CD14-positive monocyte (primary cell): ENCODE results near the gene C9orf72. TPM values are rescaled to one million over a fixed set of nuclear protein-coding genes. Genes with fewer than 3 reads are reported as not detected.

ENCODE experiments used
- DNase-seq, 3 donors: peaks; one replicate each; pipeline ENCODE4 v3.0.0-alpha.2; 2011 to 2022
- H2AFZ ChIP-seq: 2 replicates; pipeline ENCODE4 v1.6.0; 2012; ENCODE audit warnings: mild to moderate bottlenecking, low read depth, low read length, inconsistent platforms; ENCODE audit not compliant: insufficient read depth, poor library complexity, severe bottlenecking
- H3K27ac ChIP-seq, 2 donors: 1 replicate in 1 of 2; 2 replicates in 1 of 2; pipeline ENCODE4 v1.5.1; 2012 to 2013; ENCODE audit warnings: low read length in 2 of 2, control low read depth in 1 of 2, inconsistent platforms in 1 of 2, low read depth in 1 of 2, mild to moderate bottlenecking in 1 of 2
- H3K27me3 ChIP-seq, 2 donors: one replicate each; pipeline versions ENCODE4 v1.6.0 to v1.6.1; 2011 to 2013; ENCODE audit warnings: low read length in 2 of 2; ENCODE audit not compliant: control insufficient read depth in 2 of 2, insufficient read depth in 2 of 2
- H3K36me3 ChIP-seq, 2 donors: replicated peaks in 1 of 2; 1 replicate in 1 of 2; 2 replicates in 1 of 2; pipeline versions ENCODE4 v1.5.1 to v1.6.1; 2012 to 2013; ENCODE audit warnings: low read length in 2 of 2, control low read depth in 1 of 2, inconsistent platforms in 1 of 2, mild to moderate bottlenecking in 1 of 2; ENCODE audit not compliant: insufficient read depth in 2 of 2, control insufficient read depth in 1 of 2
- H3K4me1 ChIP-seq, 2 donors: 1 replicate in 1 of 2; 2 replicates in 1 of 2; pipeline versions ENCODE4 v1.5.1 to v1.6.1; 2012 to 2013; ENCODE audit warnings: low read length in 2 of 2, control low read depth in 1 of 2, inconsistent platforms in 1 of 2, mild to moderate bottlenecking in 1 of 2, moderate library complexity in 1 of 2; ENCODE audit not compliant: insufficient read depth in 2 of 2, control insufficient read depth in 1 of 2
- H3K4me2 ChIP-seq: replicated peaks from 2 replicates; pipeline ENCODE3; 2012; ENCODE audit warnings: low read length, moderate library complexity, mild to moderate bottlenecking; ENCODE audit not compliant: poor library complexity, severe bottlenecking; ENCODE audit errors: extremely low read depth
- H3K4me3 ChIP-seq, 3 experiments: fragments of 200-600 bp in 1 of 3; sonication (generic) in 1 of 3; replicated peaks in 1 of 3; 1 replicate in 2 of 3; 2 replicates in 1 of 3; pipeline ENCODE4 v1.5.1; 2011 to 2013; ENCODE audit warnings: low read length in 3 of 3, mild to moderate bottlenecking in 3 of 3, control low read depth in 2 of 3, low read depth in 2 of 3, inconsistent platforms in 1 of 3, moderate library complexity in 1 of 3
- H3K79me2 ChIP-seq: 2 replicates; pipeline ENCODE4 v1.6.0; 2012; ENCODE audit warnings: mild to moderate bottlenecking, control low read depth, inconsistent platforms, low read length, moderate library complexity; ENCODE audit not compliant: insufficient read depth
- H3K9ac ChIP-seq: 2 replicates; pipeline ENCODE4 v1.6.0; 2017; ENCODE audit warnings: low read length, mild to moderate bottlenecking; ENCODE audit not compliant: insufficient read depth, poor library complexity, severe bottlenecking
- H3K9me3 ChIP-seq, 2 donors: replicated peaks in 1 of 2; 1 replicate in 1 of 2; 2 replicates in 1 of 2; pipeline versions ENCODE4 v1.5.1 to v1.6.1; 2012 to 2013; ENCODE audit warnings: low read length in 2 of 2, control low read depth in 1 of 2; ENCODE audit not compliant: control insufficient read depth in 1 of 2, insufficient read depth in 1 of 2
- H4K20me1 ChIP-seq: 2 replicates; pipeline ENCODE4 v1.6.0; 2012; ENCODE audit warnings: mild to moderate bottlenecking, low read length, control low read depth, moderate library complexity; ENCODE audit not compliant: insufficient read depth
- H3K27ac Mint-ChIP-seq, 7 donors: one replicate each; pipeline ENCODE4 v1.8.0; 2020; ENCODE audit warnings: mild to moderate bottlenecking in 7 of 7, mixed read lengths in 7 of 7, moderate library complexity in 6 of 7, inconsistent platforms in 2 of 7
- H3K27me3 Mint-ChIP-seq, 3 donors: one replicate each; pipeline ENCODE4 v1.8.0; 2021 to 2022; ENCODE audit warnings: low read depth in 3 of 3, mild to moderate bottlenecking in 3 of 3, mixed read lengths in 3 of 3, moderate library complexity in 3 of 3, inconsistent platforms in 1 of 3
- H3K36me3 Mint-ChIP-seq, 2 donors: one replicate each; pipeline ENCODE4 v1.8.0; 2020; ENCODE audit warnings: mixed read lengths in 2 of 2, inconsistent platforms in 1 of 2, mild to moderate bottlenecking in 1 of 2
- H3K4me1 Mint-ChIP-seq: one replicate; pipeline ENCODE4 v1.8.0; 2020; ENCODE audit warnings: mild to moderate bottlenecking, mixed read lengths
- H3K4me3 Mint-ChIP-seq, 2 donors: one replicate each; pipeline ENCODE4 v1.8.0; 2020; ENCODE audit warnings: mild to moderate bottlenecking in 2 of 2, mixed read lengths in 2 of 2, moderate library complexity in 1 of 2
- H3K9me3 Mint-ChIP-seq, 7 donors: one replicate each; pipeline ENCODE4 v1.8.0; 2020 to 2022; ENCODE audit warnings: mixed read lengths in 7 of 7, mild to moderate bottlenecking in 6 of 7, moderate library complexity in 6 of 7, inconsistent platforms in 2 of 7
- WGBS: methylation state at CpG from one replicate; pipeline ENCODE4 v1.1.5; 2013; ENCODE audit warnings: missing lambda C conversion rate; ENCODE audit not compliant: insufficient coverage; 5-methylcytosine and 5-hydroxymethylcytosine counted together
- intact Hi-C, 2 donors: fragments of 100-400 bp; cut with micrococcal nuclease; formaldehyde crosslinking; loops; one replicate each; pipeline versions ENCODE4 v1.15.0 to v1.15.1; 2023
- polyA plus RNA-seq, 3 donors: library from polyadenylated mRNA; depleted of rRNA in 1 of 3; unstranded in 2 of 3; stranded (reverse) in 1 of 3; fragments of 300-500 nt in 2 of 3; fragments of >200 nt in 1 of 3; fragmentation: Illumina TruSeq in 2 of 3; gene quantifications; 1 replicate in 2 of 3; 2 replicates in 1 of 3; pipeline ENCODE4 v1.2.3, GENCODE V29; 2012 to 2021
- TF ChIP-seq, protein P1 (sequence below): fragments of 200-600 bp; IDR thresholded peaks from one replicate; pipeline ENCODE4 v1.8.0; 2022; ENCODE audit warnings: antibody characterized with exemption, mild to moderate bottlenecking

Gene C9orf72
- polyA plus RNA-seq, 3 donors: 105 to 142 (median 128) TPM

DNA sequence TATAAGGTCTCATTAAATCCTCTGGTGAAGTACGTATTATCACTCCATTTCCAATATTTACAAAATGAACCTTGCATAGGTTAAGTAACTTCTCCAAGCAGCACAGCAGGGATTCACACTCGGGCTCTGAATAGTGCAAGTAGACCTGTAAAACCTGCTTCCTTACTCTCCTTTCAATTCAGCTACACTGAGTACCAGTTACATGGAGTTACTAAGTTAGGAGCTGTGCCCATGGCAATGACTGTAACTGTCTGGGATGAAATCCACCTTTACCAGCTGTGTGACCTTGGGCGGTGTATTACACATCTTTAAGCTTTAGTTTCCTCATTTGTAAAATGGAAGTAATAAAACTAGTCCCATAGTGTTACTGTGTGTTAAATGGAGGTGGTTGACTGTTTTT, 27.8 kb downstream of the C9orf72 start:
- TF ChIP-seq, protein P1, sequence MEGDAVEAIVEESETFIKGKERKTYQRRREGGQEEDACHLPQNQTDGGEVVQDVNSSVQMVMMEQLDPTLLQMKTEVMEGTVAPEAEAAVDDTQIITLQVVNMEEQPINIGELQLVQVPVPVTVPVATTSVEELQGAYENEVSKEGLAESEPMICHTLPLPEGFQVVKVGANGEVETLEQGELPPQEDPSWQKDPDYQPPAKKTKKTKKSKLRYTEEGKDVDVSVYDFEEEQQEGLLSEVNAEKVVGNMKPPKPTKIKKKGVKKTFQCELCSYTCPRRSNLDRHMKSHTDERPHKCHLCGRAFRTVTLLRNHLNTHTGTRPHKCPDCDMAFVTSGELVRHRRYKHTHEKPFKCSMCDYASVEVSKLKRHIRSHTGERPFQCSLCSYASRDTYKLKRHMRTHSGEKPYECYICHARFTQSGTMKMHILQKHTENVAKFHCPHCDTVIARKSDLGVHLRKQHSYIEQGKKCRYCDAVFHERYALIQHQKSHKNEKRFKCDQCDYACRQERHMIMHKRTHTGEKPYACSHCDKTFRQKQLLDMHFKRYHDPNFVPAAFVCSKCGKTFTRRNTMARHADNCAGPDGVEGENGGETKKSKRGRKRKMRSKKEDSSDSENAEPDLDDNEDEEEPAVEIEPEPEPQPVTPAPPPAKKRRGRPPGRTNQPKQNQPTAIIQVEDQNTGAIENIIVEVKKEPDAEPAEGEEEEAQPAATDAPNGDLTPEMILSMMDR: no peak
- peak overlapping the region in 1 of 7 donors; percentile 24 for H3K27ac Mint-ChIP-seq
- H3K4me1 Mint-ChIP-seq: peaks cover 9% of the 10 kb centered on the region
- no peak overlapping the region for H3K4me2 ChIP-seq
- H3K36me3 ChIP-seq: peaks cover 78 to 96% of the 10 kb centered on the region in 2 donors
- peaks cover 71 to 85% of the 10 kb centered on the region in 2 donors for H3K36me3 Mint-ChIP-seq
- peak overlapping the region in 1 of 2 donors; percentile 17 for H3K27ac ChIP-seq
- H2AFZ ChIP-seq: no peak overlapping the region
- no peaks in the 10 kb centered on the region for H3K79me2 ChIP-seq
- H3K4me3 ChIP-seq: no peak overlapping the region
- DNase-seq: no peak
- intact Hi-C loops: no loop called here
- no peaks in the 10 kb centered on the region for H3K27me3 Mint-ChIP-seq
- H3K27me3 ChIP-seq: no peaks in the 10 kb centered on the region
- H4K20me1 ChIP-seq: peaks cover 53% of the 10 kb centered on the region
- 100% methylated on average over 1 of the region's 3 CpGs for WGBS
- H3K9me3 ChIP-seq: no peaks in the 10 kb centered on the region
- no peak overlapping the region for H3K9ac ChIP-seq
- no peak overlapping the region for H3K4me3 Mint-ChIP-seq
- H3K4me1 ChIP-seq: peaks cover 6 to 7% of the 10 kb centered on the region in 2 donors
- H3K9me3 Mint-ChIP-seq: no peaks in the 10 kb centered on the region

DNA sequence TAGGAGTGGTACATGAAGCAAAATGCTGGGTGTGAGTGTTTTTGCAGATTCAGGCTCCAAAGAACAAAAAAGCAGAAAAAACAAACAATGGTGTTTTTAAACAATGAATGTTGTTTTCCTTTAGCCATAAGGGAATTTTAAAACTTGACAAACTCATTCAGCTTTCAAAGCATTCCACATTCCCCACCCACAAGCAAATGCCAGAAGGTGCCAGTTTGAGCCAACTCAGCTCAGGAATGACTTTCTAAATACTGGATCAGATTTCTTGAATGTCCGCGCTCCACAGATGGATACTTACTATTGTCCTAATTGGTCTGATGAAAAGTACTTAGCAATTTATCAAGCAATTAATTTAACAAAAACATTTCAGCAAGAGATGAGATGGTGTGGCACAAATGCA, 30.8 kb downstream of the C9orf72 start:
- no CpG with 5 or more reads among the region's 2 CpGs for WGBS
- no peak overlapping the region for H3K4me3 Mint-ChIP-seq
- peaks cover 21% of the 10 kb centered on the region for H3K4me1 Mint-ChIP-seq

More for the DNA sequence above, 30.8 kb downstream of the C9orf72 start:
- Histone ChIP-seq H3K9me3 (no peaks in the 10 kb centered on the region), H3K27me3 (no peaks in the 10 kb centered on the region), H3K4me1 (peaks cover 17 to 18% of the 10 kb centered on the region in 2 donors), H3K27ac (no peak overlapping the region), H4K20me1 (peaks cover 47% of the 10 kb centered on the region), H3K79me2 (no peaks in the 10 kb centered on the region), H3K4me3 (no peak overlapping the region), H3K9ac (no peak overlapping the region), H2AFZ (no peak overlapping the region), H3K4me2 (no peak overlapping the region), H3K36me3 (peaks cover 61 to 83% of the 10 kb centered on the region in 2 donors)
- no peaks in the 10 kb centered on the region for H3K9me3 Mint-ChIP-seq
- H3K36me3 Mint-ChIP-seq: peaks cover 63 to 83% of the 10 kb centered on the region in 2 donors
- H3K27me3 Mint-ChIP-seq: no peaks in the 10 kb centered on the region
- peak overlapping the region in 1 of 7 donors; percentile 34 for H3K27ac Mint-ChIP-seq
- DNase-seq: no peak
- intact Hi-C loops: no loop called here
- TF ChIP-seq, protein P1: no peak
